GM21717 (cell line): Measurements from ENCODE around the gene GDPD3.

ENCODE experiments used
- ATAC-seq: cut with Tn5 transposase; IDR thresholded peaks from one replicate; pipeline ENCODE4 v1.9.1; 2021; ENCODE audit warnings: mild to moderate bottlenecking, moderate library complexity; ENCODE audit not compliant: unreplicated experiment

The GDPD3 gene

DNA sequence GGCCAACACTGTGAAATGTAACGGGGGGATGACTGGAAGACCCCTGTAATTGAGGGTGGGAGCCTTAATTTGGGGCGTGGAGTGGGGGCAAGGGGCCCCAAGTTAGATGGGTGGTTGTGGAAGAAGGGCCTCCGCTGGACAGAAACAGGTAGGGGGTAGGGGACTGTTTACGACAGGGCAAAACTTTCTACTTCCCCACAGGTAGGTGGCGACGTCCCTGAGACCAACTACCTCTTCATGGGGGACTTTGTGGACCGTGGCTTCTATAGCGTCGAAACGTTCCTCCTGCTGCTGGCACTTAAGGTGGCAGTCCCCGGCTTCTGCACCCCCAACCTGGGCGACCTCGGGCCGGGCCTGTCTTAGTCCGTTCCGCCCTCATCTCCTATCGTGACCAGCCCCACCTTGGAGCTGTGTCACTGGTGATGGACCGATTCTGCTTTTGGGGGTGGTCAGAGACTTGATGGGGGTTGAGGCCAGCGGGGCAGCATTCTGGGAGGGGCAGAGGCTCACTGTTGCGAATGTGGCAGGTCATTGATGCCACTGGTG is 30.7 kb downstream of the GDPD3 start:
- ATAC-seq: no peak

DNA sequence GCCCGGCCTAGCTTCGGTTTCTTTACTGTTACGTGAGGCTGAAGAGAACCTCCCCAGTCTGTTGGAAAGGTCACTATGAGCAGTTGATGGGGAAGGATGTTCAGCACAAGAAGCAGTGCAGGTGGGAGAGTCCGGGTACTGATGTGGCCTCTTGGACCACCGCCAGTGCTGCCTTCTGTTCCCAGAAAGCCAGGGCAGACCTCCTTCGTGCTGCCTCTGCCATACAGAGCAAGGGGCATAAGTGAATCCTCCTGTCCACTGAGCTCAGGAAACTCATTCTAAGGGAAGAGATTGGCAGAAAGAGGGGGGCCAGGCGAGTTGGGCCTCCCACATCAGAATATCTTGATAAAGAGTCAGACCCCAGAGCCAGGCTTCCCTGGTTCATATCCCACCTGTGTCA is 33.9 kb downstream of the GDPD3 start:
- no peak for ATAC-seq

DNA sequence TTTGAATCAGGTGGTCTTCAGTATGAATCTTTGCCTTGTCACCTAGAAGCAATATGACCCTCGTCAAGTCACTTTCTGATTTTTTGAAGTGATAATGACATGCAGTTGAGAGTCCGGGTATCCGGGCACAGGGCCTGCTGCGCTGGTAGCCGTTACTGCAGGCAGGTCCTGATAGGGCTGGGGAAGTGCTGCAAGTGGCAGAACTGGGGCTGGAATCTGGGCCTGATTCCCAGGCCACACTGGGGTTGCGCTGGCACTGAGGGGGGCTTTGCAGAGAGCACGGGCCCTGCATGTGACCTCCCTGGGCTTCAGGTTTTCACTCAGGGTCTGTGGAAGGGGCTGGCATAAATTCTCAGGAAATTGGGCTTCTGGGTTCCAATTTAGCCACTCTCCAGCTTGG is 34.6 kb downstream of the GDPD3 start:
- ATAC-seq: no peak

DNA sequence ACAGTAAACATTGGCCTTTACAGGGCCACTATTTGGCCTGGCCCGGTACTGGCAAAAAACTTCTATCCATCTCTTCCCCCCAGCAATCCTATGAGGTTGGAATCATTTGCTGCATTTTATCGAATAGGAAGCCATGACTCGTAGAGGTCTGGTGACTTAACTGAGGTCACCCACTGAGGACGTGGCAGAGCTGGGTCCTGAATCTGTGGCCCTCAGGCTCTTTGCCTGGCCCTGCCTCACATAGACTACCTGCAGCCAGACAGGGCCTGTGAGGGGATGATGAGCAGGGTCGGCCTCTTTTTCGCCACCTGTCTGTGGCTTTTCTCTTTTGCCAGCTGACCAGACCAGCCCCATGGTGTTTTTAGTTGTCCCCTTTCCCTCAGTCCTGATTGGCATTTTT is 35.7 kb downstream of the GDPD3 start:
- ATAC-seq: no peak

DNA sequence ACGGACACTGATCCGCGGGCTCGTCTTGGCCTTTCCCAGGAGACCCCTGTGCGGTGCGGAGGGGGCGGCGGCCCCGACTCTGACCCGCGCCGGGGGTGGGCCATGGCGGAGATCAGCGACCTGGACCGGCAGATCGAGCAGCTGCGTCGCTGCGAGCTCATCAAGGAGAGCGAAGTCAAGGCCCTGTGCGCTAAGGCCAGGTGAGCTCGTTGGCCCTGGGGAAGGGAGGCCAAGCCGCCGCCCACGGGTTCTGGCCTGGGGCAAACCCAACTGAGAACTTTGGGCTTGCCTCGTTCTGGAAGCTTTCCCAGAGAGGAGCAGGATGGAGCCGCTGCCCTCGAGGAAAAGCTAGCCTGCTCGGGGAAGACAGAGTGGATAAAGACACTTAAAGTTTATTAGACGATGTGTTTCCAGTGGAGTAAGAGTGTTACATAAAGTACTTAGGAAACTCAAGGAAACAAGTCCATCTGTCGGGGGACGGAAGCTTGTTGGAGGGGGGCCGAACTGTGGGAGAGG is 37.0 kb downstream of the GDPD3 start:
- ATAC-seq: no peak

DNA sequence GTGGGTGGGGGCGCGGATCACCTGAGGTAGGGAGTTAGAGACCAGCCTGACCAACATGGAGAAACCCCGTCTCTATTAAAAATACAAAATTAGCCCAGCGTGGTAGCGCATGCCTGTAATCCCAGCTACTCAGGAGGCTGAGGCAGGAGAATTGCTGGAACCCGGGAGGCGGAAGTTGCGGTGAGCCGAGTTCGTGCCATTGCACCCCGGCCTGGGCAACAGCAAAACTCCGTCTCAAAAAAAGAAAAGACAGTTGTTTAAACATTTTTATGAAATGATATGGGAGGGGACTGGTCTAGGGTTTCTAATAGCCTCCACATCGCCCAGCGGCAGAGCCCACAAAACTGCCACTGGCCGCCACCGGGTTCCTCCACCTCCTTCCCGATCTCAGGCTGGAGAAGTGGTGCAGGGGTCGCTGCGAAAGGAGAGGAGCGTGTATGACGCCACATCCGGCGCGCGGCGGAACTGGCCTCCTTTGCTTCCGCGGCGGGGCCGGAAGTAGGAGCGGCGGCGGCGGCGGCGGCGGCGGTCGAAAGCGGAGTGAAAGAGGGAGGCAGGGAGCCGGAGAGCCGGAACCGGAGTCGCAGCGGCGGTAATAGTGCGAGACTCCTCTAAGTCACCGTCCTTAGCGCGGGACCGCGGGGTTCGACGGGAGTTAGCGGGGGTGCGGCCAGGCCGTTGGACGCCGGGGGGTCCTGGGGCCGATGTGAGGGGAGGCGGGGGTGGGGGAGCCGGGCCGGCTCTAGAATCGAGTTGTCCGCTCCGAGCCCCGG is 37.6 kb downstream of the GDPD3 start, which contains the start of gene PPP4C:
TSS of gene PPP4C (plus strand) at position 492 of the 773 bp plus-strand sequence. CDS start 384 bp downstream, outside the sequence.
- no peak for ATAC-seq

DNA sequence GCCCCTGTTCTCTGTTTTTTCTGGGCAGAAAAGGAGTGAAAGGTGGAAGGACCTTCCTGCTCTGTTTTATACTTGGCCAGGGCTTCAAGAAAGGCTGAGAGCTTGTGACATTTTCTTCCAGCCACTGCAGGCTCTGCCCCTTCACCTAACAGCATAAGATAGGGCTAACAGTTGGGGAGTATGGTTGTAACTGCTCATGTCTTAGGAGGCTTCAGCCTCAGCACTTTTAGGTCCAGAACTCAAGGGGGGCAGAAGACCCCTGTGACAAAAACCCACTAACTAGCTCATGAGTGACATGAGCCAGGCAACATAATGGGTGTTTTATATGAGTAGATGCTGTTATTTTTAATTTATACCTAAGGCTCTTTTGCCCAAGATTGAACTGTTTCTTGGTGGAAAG is 42.8 kb downstream of the GDPD3 start:
- ATAC-seq: no peak

DNA sequence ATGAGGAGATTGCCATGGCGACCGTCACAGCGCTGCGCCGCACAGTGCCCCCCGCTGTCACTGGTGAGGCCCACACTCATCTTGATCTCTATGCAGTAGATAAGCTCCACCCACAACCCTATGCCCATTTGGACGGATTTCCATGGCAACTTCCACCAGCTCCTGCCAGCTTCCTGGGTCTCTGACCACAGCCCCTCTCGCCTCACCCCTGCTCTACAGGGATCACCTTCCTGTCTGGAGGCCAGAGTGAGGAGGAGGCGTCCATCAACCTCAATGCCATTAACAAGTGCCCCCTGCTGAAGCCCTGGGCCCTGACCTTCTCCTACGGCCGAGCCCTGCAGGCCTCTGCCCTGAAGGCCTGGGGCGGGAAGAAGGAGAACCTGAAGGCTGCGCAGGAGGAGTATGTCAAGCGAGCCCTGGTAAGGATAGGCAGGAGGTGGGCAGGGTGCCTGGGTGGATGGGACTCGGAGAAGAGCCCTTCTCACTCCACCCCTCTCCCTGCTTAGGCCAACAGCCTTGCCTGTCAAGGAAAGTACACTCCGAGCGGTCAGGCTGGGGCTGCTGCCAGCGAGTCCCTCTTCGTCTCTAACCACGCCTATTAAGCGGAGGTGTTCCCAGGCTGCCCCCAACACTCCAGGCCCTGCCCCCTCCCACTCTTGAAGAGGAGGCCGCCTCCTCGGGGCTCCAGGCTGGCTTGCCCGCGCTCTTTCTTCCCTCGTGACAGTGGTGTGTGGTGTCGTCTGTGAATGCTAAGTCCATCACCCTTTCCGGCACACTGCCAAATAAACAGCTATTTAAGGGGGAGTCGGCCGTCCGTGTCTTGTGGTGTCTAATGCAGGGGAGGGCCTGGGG is 43.5 kb downstream of the GDPD3 start:
- no peak for ATAC-seq

DNA sequence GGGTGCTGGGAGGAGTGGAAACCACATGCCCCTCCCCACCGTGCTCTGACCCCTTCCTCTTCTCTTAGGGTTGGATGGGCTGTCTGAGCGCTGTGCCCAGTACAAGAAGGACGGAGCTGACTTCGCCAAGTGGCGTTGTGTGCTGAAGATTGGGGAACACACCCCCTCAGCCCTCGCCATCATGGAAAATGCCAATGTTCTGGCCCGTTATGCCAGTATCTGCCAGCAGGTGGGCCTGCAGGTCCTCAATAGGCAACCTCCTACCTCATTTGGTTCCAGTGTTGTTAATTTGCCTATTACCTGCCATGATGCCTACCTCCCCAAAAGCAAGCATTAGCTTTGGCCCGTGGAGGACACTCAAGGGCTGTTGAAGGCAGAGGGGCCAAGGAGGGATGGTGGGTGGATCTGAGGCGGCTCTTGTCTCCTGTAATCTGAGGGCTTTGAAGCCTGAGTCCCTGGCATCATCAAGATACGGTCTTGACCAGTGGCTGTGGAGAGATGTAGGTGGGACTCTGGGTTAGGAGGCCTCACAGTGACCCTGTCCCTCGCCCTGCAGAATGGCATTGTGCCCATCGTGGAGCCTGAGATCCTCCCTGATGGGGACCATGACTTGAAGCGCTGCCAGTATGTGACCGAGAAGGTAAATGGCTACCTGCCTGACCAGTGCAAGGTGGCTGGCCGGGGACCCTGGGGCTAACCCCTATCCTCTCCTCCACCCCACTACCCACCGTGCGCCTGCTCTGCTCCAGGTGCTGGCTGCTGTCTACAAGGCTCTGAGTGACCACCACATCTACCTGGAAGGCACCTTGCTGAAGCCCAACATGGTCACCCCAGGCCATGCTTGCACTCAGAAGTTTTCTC is 44.4 kb downstream of the GDPD3 start:
- ATAC-seq: no peak

DNA sequence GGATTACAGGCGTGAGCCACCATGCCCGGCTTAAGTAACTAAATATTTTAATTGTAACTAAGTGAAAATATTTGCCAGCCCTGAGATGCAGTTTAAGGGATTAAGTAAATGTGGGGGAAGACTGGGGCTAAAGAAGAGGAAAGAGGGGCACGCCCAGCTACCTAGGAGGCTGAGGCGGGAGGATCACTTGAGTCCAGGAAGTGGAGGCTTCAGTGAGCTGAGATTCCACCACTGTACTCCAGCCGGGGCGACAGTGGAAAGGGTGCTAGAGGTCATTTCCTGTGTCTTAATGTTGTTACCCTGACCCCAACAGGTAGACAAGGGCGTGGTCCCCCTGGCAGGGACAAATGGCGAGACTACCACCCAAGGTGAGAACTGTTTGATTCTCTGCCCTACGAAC is 45.0 kb downstream of the GDPD3 start:
- no peak for ATAC-seq

DNA sequence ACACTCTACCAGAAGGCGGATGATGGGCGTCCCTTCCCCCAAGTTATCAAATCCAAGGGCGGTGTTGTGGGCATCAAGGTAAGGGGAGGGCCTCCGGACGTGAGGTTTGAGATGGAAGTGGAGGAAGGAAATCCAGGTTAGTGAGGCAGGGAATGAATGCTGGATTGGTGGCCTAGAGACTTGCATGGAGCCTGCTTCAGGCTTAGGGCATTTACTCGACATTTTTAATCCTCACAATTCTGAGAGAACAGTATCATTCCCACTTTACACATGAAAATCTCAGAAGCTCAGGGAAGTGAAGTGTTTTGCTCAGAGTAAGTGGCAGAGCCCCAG is 45.8 kb downstream of the GDPD3 start:
- no peak for ATAC-seq

DNA sequence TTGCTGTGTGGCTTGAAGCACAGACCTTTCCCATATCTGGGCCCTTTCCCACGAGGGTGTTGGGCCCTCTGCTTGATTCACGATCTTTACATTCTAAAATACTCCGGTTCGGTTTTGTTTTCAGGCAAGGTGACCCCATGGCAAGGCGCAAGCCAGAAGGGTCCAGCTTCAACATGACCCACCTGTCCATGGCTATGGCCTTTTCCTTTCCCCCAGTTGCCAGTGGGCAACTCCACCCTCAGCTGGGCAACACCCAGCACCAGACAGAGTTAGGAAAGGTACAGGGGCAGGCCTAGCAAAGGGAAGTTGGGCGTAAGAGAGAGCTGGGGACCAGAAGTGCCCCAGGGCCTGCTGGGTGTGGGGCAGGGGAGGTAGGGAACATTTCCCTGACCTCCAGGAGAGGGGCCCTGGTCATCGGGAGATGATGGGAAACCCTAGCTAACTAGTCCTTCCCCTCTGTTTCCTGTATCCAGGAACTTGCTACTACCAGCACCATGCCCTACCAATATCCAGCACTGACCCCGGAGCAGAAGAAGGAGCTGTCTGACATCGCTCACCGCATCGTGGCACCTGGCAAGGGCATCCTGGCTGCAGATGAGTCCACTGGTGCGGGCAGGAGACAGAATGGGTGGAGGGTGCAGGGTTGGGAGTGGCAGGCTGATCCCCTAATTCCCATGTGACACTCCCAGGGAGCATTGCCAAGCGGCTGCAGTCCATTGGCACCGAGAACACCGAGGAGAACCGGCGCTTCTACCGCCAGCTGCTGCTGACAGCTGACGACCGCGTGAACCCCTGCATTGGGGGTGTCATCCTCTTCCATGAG is 46.4 kb downstream of the GDPD3 start:
- ATAC-seq: no peak

DNA sequence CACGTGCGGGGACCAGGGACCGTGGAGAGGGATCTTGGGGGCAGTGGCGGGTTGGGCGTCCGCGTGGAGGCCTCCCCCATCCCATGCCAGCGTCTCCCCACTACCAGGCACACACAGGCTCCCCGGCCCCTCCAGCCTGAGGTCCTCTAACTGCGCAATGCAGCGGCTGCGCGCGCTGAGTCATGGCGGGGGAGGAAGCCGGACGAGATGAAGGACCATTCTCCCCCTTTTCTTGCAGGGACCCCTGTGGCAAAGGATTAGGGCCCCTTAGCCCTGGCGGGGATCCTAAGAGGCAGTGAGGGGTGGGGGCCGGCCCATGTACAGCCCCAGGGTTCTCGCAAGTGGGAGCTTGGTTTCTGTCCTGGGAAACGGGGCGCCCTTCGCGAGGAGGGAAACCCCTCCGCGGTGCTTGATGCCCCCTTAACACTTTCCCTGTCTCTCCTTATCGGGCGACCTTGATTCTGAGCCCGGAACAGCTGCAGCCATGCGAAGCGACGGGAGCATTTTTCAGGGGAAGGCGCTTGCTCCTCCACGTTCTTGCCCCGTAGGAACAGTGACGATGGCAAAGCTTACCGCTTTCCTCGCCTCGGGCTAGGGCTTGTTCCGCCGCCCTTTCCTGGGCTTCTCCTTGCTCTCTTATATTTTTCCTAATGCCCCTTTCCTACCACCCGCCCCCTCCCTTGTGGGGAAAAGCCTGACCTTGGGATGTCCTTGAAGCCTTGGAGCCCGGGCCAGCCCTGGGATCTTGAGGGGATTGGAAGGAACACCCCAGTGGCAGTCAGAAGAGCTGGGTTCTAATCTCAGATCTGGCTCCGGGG is 47.2 kb downstream of the GDPD3 start:
- no peak for ATAC-seq

DNA sequence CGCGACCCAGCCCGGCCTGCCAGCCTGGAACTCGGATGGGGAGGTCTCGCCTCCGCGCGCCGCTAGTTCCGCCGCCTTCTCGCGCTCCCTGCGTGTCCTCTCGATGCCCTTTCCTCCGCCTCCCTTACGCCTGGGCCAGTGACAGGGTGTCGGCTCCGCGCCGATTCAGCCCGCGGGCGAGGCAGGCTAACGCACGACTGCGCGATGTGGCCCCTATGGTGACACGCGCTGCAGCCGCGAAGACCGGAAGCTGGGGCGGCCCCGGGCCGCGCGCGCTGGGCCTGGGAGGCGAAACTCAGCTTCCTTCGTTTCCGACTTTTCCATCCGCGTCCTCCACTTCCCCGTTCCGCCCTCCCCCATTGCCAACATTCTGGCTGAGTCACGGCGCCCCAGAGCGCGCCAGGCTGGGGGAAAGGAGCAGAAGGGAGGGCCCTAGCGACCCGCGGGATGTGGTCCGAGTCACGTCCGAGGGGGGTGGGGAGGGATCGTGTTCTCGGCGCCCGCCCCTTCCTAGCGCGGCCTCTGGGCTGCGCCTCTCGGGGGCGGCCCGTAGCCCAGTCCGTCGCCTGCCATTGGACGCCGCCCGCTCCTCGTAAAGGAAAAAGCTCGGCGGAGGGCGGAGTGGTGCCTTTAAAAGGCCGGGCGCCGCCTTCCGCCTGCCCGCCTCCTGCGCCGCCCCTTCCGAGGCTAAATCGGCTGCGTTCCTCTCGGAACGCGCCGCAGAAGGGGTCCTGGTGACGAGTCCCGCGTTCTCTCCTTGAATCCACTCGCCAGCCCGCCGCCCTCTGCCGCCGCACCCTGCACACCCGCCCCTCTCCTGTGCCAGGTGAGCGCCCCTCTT is 48.0 kb downstream of the GDPD3 start, which contains the start of gene ALDOA:
TSS of gene ALDOA (plus strand) at position 659 of the 841 bp plus-strand sequence. CDS start 1,138 bp downstream, outside the sequence.
- peak; percentile 63 for ATAC-seq

DNA sequence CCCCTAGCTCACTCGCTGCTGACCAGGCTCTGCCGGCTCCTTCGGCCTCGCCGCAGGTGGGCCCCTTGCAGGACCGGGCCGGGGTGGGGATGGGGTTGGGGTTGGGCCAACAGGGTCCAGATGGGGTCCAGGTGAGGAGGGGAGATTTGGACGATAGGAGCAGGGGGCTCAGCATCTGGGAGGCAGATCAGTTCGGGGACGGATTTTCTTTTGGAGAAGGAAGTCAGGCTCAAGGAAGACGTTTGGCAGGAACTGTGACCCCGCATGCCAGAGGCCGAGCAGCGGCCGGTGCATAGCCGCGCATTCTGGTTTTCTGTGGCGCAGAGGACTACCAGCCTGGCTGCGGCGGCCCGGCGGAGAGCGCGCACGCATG is 48.6 kb downstream of the GDPD3 start:
- peak; percentile 2 for ATAC-seq

DNA sequence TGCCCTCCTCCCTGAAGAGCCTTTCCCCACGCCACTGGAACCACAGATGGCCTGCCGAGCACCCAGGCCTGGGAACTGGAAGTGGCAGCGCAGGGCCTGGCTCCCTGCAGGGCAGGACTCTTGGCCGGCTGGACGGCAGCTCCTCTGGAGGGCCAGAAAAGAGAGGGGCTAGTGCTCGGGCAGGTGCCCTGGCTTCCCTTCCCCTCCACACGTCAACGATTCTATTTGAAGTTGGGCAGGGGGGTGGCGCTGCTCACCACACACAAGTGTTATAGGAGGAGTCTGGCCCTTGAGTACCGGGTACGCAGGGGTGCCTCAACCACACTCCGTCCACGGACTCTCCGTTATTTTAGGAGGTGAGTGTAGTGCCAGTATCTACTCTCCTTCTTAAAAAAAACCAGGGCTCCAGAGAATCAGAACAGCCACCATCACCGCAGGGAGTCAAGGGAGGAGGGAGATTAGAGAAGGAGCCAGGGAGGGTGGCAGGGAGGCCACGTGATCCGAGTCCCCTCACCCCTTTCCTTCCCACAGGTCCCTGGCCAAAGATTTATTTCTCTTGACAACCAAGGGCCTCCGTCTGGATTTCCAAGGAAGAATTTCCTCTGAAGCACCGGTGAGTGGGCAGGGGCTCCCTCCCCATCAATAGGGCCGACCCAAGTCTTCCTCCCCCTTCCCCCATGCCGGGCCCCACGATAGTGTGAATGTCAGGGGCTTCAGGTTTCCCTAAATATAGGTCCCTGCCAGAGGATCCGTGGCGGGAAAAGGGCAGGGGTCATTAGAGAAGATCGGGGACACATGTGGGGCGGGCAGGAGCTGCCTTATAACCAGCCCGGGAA is 49.2 kb downstream of the GDPD3 start:
- no peak for ATAC-seq

DNA sequence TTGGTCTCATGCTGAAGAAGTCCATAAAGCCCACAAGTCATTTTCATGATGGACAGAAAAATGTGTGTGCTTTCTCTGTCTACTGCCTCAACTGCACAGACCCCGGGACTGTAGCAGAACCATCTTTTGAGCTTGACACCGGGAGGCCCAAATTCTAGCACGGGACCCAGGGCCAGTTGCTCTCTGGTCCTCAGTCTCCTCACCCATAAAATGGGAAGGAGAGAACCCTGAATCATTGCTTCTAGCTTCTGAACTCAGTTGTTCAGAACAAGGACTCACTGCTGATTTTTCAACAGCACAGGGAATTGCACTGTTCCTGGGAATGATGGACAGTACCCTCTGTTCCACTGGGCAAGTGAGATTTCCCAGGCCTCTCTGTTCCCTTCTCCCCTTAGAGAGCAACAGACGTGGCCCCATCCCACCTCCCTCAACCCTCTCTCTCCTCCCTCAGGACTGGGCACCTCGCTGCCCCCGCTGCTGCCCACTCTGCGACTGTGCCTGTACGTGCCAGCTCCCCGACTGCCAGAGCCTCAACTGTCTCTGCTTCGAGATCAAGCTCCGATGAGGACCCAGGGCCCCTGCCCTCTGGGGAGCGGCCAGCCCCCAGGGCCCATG is 50.0 kb downstream of the GDPD3 start:
- ATAC-seq: no peak
